HAP-1 (cell line): ENCODE results near the gene FBLN1.
"Not testable (repeated sequence)": the region's sequence is repeated elsewhere in the genome, so short reads cannot be mapped to it uniquely, and the experiment has no call there.

ENCODE experiments used
- DNase-seq, 2 experiments: peaks; one replicate each; pipeline ENCODE4 v3.0.0-alpha.2; 2016 to 2020; ENCODE audit warnings: low spot score in 2 of 2
- H3K27me3 ChIP-seq: fragments of 250-450 bp; sonication (Bioruptor Pico); 2 replicates; pipeline ENCODE4 v1.5.1; 2020; ENCODE audit warnings: low read depth, mild to moderate bottlenecking, moderate library complexity
- H3K36me3 ChIP-seq: fragments of 250-450 bp; sonication (Bioruptor Pico); replicated peaks from 2 replicates; pipeline ENCODE4 v1.5.1; 2020; ENCODE audit warnings: mild to moderate bottlenecking
- H3K4me1 ChIP-seq: fragments of 250-450 bp; sonication (Bioruptor Pico); 2 replicates; pipeline ENCODE4 v1.5.1; 2020; ENCODE audit warnings: mild to moderate bottlenecking
- H3K4me3 ChIP-seq: fragments of 250-450 bp; sonication (Bioruptor Pico); 2 replicates; pipeline ENCODE4 v1.5.1; 2020; ENCODE audit warnings: mild to moderate bottlenecking, moderate library complexity
- H3K9me3 ChIP-seq: fragments of 250-450 bp; sonication (Bioruptor Pico); 2 replicates; pipeline ENCODE4 v1.5.1; 2020; ENCODE audit warnings: mild to moderate bottlenecking, moderate library complexity
- in situ Hi-C: fragments of 300-500 bp; cut with MboI; formaldehyde crosslinking; loops from 3 replicates; pipeline ENCODE4 v1.14.3; 2020; ENCODE audit warnings: low sequenced_read_pairs, inconsistent platforms, mixed read lengths

Gene FBLN1, protein sequence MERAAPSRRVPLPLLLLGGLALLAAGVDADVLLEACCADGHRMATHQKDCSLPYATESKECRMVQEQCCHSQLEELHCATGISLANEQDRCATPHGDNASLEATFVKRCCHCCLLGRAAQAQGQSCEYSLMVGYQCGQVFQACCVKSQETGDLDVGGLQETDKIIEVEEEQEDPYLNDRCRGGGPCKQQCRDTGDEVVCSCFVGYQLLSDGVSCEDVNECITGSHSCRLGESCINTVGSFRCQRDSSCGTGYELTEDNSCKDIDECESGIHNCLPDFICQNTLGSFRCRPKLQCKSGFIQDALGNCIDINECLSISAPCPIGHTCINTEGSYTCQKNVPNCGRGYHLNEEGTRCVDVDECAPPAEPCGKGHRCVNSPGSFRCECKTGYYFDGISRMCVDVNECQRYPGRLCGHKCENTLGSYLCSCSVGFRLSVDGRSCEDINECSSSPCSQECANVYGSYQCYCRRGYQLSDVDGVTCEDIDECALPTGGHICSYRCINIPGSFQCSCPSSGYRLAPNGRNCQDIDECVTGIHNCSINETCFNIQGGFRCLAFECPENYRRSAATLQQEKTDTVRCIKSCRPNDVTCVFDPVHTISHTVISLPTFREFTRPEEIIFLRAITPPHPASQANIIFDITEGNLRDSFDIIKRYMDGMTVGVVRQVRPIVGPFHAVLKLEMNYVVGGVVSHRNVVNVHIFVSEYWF

DNA sequence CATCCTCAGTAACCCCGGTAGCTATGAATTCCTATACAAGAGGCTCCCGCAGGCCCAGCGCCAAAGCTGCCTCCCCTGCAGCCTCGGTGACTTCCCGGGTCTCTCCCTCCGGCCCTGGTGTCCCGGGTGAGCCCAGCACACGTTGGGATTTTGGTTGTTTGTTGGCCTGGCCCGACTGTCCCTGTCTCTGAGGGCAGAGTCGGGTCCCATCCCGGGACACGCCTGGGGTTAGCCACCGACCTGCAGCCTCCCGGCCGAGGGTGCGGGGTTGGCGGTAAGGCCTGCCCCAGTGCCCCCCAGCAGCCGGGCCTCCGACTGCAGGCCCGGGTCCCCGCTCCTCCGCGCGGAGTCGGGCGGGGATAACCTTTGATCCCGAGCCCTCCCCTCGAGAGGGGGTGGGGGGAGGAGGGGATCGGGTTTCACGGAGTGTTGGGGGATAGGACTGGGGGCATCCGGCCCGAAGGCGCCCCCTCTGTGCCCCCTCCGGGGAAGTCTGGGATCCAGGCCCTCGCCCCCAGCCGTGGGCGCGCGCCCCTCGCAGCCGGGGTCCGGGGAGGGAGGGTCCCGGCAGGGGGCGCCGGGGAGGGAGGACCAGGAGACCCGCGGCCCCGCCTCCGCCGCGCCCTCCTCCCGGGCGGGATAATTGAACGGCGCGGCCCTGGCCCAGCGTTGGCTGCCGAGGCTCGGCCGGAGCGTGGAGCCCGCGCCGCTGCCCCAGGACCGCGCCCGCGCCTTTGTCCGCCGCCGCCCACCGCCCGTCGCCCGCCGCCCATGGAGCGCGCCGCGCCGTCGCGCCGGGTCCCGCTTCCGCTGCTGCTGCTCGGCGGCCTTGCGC, at the start of gene FBLN1:
FBLN1 (plus strand) TSS at position 669 of the 835 bp plus-strand sequence; CDS start at position 772, 103 bp downstream.
- H3K27me3 ChIP-seq = no peaks in the 10 kb centered on the region
- H3K36me3 ChIP-seq = peaks cover 13% of the 10 kb centered on the region
- DNase-seq = peak; percentile 65 to 85
- in situ Hi-C loops = no loop called here
- H3K4me1 ChIP-seq = peaks cover 14% of the 10 kb centered on the region
- H3K9me3 ChIP-seq = no peaks in the 10 kb centered on the region
- H3K4me3 ChIP-seq = peak within 1 kb of the TSS; percentile 73

DNA sequence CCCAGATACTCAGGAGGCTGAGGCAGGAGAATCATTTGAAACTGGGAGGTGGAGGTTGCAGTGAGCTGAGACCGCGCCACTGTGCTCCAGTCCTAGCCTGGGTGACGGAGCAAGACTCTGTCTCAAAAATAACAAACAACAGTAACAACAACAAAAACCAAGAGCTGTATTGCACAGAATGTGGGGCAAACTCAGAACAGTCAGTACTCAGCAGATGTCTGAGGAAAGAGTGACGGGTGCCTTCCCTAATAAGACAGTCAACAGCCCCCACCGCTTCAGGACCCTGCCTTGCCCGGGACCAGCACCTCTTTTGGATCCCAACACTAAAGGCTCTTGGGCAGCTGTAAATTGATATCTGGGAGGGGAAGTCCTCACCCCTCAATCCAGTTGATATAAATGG, 48.9 kb upstream of the FBLN1 start:
- Histone ChIP-seq H3K36me3 (no peaks in the 10 kb centered on the region), H3K4me3 (no peak overlapping the region), H3K27me3 (no peaks in the 10 kb centered on the region), H3K9me3 (no peaks in the 10 kb centered on the region), H3K4me1 (no peaks in the 10 kb centered on the region)
- no peak for DNase-seq
- in situ Hi-C loops = no loop called here

DNA sequence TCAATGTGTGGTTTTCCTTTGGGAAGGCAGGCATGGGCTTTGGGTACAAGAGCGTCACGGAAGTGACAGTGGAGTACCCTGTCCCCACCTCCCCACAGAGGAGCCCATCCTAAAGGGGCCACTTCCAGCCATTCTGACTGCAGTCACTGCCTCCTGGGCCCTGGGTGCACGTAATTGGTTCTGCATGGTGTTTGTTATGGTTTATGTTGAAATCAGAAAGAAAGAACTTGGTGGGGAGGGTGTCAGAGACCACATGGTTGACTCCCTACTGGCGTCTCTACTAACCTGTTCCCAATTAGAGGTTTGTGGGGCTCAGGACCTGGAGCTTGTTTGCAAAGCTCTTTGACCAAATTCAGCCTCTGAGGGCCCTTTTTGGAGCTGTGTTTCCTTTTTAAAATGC, 48.4 kb upstream of the FBLN1 start:
- no peaks in the 10 kb centered on the region for H3K4me1 ChIP-seq
- in situ Hi-C loops = no loop called here
- no peak for DNase-seq
- H3K27me3 ChIP-seq = no peaks in the 10 kb centered on the region
- no peaks in the 10 kb centered on the region for H3K9me3 ChIP-seq
- no peak overlapping the region for H3K4me3 ChIP-seq
- H3K36me3 ChIP-seq = no peaks in the 10 kb centered on the region

DNA sequence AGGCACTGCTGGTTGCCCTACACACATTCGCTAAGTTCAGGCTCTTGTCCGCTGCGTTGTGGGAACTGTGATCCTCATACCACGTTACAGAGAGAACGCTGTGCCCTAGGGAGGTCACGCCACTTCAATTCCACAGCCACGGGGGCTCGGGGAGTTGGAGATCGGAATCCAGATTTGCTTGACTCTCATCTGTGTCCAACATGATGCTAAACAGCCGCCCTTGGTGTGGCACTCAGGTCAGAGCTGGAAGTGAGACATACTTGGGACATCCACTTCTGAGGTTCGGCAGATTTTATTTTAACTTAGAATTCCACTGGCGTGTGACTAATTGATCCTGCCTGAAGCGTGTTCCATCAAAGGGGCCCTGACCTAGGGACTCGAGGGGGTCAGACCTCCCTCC, 47.5 kb upstream of the FBLN1 start:
- Histone ChIP-seq H3K27me3 (no peaks in the 10 kb centered on the region), H3K4me1 (no peaks in the 10 kb centered on the region), H3K9me3 (no peaks in the 10 kb centered on the region), H3K4me3 (no peak overlapping the region), H3K36me3 (no peaks in the 10 kb centered on the region)
- in situ Hi-C loops = no loop called here
- no peak for DNase-seq

DNA sequence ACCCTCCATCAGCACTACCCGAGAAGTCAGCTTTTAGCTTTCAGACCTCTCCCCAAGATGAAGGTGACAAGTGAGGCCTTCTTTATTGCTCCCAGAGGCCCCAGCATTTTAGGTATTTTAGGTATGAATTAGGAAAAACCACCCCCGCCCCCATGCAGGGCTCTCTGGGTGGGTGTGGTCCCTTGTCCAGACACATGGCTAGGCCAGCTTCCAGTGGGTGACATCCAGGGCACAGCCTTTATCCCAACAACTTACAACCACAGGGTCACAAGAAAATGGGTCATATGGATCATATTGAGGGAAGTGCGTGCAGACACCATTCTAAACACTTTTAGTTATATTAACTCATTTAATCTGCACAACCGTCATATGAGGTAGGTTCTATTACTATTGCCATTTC, 47.1 kb upstream of the FBLN1 start:
- Histone ChIP-seq H3K4me3 (no peak overlapping the region), H3K9me3 (no peaks in the 10 kb centered on the region), H3K27me3 (no peaks in the 10 kb centered on the region), H3K36me3 (no peaks in the 10 kb centered on the region), H3K4me1 (no peaks in the 10 kb centered on the region)
- DNase-seq = no peak
- in situ Hi-C loops = no loop called here

DNA sequence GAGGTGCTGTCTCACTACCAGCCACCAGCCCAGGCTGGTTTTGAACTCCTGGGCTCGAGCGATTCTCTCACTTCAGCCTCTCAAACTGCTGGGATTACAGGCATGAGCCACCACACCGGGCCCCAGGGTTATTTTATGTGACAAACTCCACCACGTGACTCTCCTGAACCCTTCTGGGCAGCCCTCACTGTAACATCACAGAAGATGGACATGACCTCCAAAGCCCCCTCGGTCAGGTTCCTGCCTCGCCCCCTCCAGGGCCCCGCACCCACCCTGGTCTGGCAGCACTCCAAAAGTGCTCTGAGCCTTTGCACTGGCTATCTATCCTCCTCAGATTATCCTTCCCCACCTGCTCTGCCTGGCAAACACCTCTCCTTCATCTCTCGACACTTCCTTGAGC, 45.9 kb upstream of the FBLN1 start:
- no peak overlapping the region for H3K4me3 ChIP-seq
- no peaks in the 10 kb centered on the region for H3K9me3 ChIP-seq
- in situ Hi-C loops = no loop called here
- no peak for DNase-seq
- no peaks in the 10 kb centered on the region for H3K36me3 ChIP-seq
- H3K27me3 ChIP-seq = no peaks in the 10 kb centered on the region
- H3K4me1 ChIP-seq = no peaks in the 10 kb centered on the region

DNA sequence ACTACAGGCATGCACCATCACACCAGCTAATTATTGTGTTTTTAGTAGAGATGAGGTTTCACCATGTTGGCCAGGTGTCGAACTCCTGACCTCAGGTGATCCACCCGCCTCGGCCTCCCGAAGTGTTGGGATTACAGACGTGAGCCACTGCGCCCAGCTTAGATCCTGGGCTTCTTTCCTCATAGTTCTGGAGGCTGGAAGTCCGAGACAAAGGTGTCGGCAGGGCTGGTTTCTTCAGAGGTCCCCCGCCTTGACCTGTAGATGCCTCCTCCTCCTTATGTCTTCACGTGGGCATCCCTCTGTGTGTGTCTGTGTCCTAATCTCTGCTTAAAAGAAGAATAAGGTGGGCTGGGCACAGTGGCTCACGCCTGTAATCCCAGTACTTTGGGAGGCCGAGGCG, 44.2 kb upstream of the FBLN1 start:
- DNase-seq = no peak
- Histone ChIP-seq H3K9me3 (no peaks in the 10 kb centered on the region; the same call in 1 of the 2 replicates), H3K36me3 (no peaks in the 10 kb centered on the region), H3K4me1 (no peaks in the 10 kb centered on the region), H3K4me3 (no peak overlapping the region), H3K27me3 (no peaks in the 10 kb centered on the region)
- in situ Hi-C loops = no loop called here

DNA sequence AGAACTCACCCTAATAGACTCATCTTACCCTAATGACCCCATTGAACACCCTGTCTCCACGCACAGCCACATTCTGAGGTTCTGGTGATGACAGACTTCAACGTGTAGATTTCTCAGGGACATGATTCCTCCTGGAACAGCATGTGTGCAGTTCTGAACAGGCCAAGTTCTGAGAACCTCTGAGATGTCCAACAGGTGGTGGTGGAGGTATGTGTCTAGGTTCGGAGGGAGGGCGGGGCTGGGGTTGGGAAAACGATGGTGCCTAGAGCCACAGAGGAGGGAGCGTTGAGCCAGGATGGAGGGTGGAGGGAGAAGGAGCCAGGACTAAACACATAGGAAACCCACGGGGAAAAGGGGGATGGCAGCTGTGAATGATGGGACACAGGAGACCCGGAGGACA, 43.4 kb upstream of the FBLN1 start:
- in situ Hi-C loops = no loop called here
- DNase-seq = no peak
- Histone ChIP-seq H3K4me3 (no peak overlapping the region), H3K36me3 (no peaks in the 10 kb centered on the region), H3K4me1 (no peaks in the 10 kb centered on the region), H3K27me3 (no peaks in the 10 kb centered on the region), H3K9me3 (peaks cover 3% of the 10 kb centered on the region; the same call in 1 of the 2 replicates)

DNA sequence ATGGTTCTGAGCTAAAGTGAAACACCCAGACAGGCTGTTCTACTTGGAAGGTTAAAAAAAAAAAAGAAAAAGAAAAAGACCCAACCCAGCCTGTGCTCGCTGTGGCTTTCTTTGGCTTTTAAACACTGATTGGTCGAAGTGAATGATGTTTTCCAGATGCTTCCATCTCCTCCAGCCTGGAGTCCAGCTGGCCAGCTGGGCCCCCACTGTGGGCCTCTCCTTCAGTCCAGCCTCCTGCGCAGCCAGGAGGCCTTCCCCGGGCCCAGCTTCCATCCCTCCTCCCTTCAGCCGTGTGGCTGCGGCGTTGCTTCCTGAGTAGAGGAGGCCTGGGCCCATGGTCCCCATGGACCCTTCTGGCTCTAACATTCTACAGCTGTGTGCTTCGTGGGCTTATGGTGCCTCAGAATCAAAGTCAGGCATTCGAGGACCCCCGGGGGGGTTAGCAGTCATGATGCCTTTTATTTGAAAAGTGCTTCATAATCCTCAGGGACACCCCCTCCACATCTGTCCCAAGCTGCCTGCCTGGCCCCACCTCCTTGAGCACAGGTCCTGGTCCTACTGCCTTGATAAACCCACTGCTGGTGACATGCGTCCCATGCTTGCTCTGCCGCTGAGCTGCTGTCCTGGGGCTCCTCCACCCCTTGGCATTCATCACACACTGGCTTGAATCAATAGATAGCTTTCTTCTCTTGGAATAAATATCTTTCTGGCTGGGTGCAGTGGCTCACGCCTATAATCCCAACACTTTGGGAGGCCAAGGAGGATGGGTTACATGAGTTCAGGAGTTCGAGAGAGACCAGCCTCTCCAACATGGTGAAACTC, 42.2 kb upstream of the FBLN1 start:
- DNase-seq = no peak
- Histone ChIP-seq H3K27me3 (no peaks in the 10 kb centered on the region), H3K36me3 (no peaks in the 10 kb centered on the region), H3K9me3 (peaks cover 3% of the 10 kb centered on the region; the same call in 1 of the 2 replicates), H3K4me3 (no peak overlapping the region), H3K4me1 (no peaks in the 10 kb centered on the region)
- in situ Hi-C loops = no loop called here

DNA sequence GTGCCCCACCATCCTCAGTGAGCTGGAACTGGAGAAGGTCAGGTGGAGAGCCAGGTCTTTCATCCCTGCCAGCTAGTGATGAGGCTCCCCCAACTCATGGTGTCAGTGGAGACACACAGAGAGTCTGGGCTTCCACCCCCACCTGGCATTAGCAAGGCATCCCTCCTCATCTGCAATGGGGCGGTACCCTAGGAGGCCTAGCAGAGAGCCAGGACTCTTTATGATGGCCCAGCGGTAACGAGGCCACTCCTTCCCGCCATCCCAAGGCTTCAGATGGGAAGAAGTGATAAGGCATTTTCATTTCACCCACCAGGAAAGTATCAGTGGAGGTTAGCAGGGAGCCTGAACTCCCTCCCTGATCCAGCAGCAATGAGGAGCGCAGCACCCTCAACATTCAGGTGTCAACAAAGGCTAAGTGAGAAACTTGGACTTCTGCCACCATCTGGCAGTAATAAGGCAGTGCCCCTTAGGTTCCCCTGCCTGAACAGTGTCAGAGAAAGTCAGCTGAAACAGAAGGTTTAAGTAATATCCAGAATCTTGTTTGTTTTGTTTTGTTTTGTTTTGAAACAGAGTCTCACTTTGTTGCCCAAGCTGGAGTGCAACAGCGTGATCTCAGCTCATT, 40.5 kb upstream of the FBLN1 start:
- H3K36me3 ChIP-seq = no peaks in the 10 kb centered on the region
- H3K27me3 ChIP-seq = no peaks in the 10 kb centered on the region
- H3K4me3 ChIP-seq = no peak overlapping the region
- 0 out of 2 replicates have a peak, but pooled peaks cover 3% of the 10 kb centered on the region for H3K4me1 ChIP-seq
- H3K9me3 ChIP-seq = peaks cover 3% of the 10 kb centered on the region
- in situ Hi-C loops = no loop called here
- DNase-seq = no peak

DNA sequence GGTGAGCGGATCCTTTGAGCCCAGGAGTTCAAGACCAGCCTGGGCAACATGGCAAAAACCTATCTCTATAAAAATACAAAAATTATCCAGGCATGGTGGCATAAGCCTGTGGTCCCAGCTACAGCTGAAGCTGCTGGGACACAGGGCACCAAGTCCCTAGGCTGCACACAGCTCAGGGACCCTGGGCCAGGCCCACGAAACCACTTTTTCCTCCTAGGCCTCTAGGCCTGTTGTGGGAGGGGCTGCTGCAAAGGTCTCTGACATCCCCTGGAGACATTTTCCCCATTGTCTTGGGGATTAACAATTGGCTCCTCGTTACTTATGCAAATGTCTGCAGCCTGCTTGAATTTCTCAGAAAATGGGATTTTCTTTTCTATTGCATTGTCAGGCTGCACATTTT, 39.0 kb upstream of the FBLN1 start:
- H3K9me3 ChIP-seq = peaks cover 14% of the 10 kb centered on the region
- DNase-seq, in situ Hi-C loops, H3K4me3 ChIP-seq, H3K36me3 ChIP-seq, H3K27me3 ChIP-seq, H3K4me1 ChIP-seq: not testable (repeated sequence)

DNA sequence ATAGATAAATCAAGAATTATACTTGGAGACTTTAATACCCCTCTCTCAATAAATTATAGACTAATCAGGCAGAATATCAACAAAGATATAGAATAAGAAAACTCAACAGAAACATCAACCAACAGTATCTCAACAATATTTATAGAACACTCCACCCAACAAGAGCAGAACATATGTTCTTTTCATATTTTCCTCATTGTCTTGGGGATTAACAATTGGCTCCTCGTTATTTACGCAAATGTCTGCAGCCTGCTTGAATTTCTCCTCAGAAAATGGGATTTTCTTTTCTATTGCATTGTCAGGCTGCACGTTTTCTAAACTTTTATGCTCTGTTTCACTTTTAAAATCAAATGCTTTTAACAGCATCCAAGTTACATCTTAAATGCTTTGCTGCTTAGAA, 37.0 kb upstream of the FBLN1 start:
- no peaks in the 10 kb centered on the region for H3K36me3 ChIP-seq
- peaks cover 27% of the 10 kb centered on the region for H3K4me1 ChIP-seq
- H3K9me3 ChIP-seq = peaks cover 14% of the 10 kb centered on the region
- in situ Hi-C loops = no loop called here
- no peak overlapping the region for H3K4me3 ChIP-seq
- no peaks in the 10 kb centered on the region for H3K27me3 ChIP-seq
- DNase-seq = no peak

DNA sequence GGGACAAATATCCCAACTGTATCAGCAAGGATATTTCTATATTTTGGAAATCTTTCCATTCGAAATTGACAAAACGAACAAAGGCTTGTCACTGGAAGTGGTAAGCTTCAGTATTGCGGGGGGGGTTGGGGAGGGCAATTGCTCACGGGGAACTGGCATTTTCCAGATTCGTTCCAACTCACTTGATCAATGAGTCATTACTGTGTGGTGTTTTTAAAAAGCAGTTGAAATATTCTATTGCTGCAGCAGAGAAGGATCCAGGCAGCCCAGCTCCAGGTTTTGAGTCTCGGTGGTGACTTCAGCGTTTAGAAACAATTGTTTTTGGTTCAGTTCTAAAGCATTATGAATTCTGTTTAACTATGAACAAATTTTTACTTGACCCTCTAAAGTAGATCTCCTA, 33.8 kb upstream of the FBLN1 start:
- H3K27me3 ChIP-seq = no peaks in the 10 kb centered on the region
- in situ Hi-C loops = no loop called here
- H3K4me1 ChIP-seq = peaks cover 32% of the 10 kb centered on the region
- no peaks in the 10 kb centered on the region for H3K36me3 ChIP-seq
- no peak overlapping the region for H3K4me3 ChIP-seq
- DNase-seq = peak; percentile 38 to 42
- H3K9me3 ChIP-seq = peaks cover 11% of the 10 kb centered on the region
